Upper lobe of left lung (tissue), 4 donors: Measurements from ENCODE around the gene MBD3L2B.

Experiments used
- CTCF ChIP-seq, 6 experiments: fragments of 450-650 bp in 4 of 6; fragments of 200-600 bp in 2 of 6; sonication (generic) in 2 of 6; IDR thresholded peaks; one replicate each; pipeline ENCODE4 v1.5.1; 2016 to 2019; ENCODE audit warnings: antibody characterized with exemption in 6 of 6
- EP300 ChIP-seq, 4 donors: sonication (generic); formaldehyde crosslinking; IDR thresholded peaks; one replicate each; pipeline ENCODE4 v1.5.1; 2017; ENCODE audit warnings: antibody characterized with exemption in 4 of 4, control low read depth in 2 of 4

DNA sequence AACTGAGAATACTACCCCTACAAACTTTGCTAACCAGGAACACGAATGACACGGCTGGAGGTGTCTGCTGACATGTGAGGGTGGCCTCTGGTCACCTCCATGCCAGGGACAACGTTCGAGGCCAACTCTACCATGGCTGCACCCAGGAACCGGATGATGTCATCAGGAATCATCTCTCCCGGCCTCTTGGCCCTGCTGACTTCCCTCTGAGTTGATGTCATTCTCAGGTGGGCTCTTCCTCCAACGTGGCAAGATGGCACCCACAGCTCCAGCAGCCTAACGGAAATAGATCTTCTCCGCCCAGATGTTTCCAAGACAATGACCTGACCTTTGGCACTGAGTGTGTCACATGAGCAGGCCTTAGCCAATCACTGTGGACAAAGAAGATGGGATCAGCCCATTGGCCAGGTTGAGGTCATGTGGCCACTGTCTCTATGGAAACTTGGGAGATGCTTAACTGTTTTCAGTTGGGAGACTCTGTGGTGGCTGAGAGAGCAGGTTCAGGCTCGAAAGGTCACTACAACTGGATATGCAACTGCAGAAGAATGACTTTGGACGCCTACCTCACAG lies 15.0 kb downstream of the MBD3L2B start:
- TF ChIP-seq EP300 (IDR thresholded peaks at IDR 0.05) = no peak
- TF ChIP-seq CTCF (IDR thresholded peaks at IDR 0.05) = no peak
